ENCODE measurements around the gene GNG4.

DNA sequence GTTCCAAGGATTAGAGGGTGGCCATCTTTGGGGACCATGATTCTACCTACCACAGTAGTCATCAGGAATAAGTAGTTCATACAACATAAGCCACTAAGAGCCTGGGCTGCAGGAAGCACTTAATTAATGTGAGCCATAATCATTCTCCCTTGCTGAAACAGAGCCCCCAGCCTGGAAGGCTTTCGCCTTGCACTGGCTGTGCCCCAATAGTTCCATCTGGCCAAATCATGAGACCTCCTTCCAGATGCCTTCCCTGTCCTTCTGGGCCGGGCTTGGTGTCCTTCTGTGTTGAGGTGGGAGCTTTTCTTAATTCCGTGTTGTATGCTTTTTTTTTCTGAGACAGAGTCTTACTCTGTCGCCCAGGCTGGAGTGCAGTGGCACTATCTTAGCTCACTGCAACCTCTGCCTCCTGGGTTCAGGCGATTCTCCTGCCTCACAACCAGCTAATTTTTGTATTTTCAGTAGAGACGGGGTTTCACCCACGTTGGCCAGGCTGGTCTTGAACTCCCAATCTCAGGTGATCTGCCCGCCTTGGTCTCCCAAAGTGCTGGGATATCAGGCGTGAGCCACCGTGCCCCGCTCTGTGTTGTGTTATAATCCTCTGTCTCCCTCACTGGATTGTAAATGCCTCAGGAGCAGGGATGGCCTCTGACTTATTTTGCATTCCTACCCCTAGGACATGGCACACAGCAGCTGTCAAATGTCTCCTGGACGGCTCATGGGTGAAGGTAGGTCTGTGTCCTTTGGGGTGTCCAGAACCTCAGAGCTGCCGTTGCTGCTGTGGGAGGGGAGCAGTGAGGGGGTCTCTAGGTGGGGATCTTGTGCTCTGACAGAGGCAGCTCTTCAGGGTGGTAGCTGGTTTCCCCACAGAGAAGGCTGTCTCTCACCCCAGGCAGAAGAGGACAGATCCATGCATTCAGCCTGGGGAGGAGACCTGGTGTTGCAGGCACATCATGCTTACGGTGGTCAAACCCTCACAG lies 10.1 kb downstream of the GNG4 start:
- TF ChIP-seq SUZ12 (IDR thresholded peaks at IDR 0.05) (no peak), ZNF384 (IDR thresholded peaks at IDR 0.05) (no peak), HDGF (IDR thresholded peaks at IDR 0.05; ENCODE audit: borderline replicate concordance) (no peak), ARNT (IDR thresholded peaks at IDR 0.05) (no peak), TARDBP (IDR thresholded peaks at IDR 0.05) (no peak)
